B cell (primary cell): ENCODE data around the gene PLA2G6. TPM values are rescaled to one million over a fixed set of nuclear protein-coding genes. Genes with fewer than 3 reads are reported as not detected.

Experiments
- ATAC-seq: fragments of 200-7000 bp; cut with Tn5 transposase; one replicate; pipeline ENCODE4 v1.10.0; 2021; ENCODE audit warnings: low read depth, mild to moderate bottlenecking, moderate number of reproducible peaks, moderate library complexity
- CTCF ChIA-PET: fragments of 350-600 bp; sonication (Branson Sonifier 250); formaldehyde crosslinking; loops from one replicate; lab custom pipeline; 2021; ENCODE audit warnings: antibody characterized with exemption, inconsistent platforms; lab: Charles Lee
- POLR2A ChIA-PET: fragments of 350-600 bp; sonication (Branson Sonifier 250); formaldehyde crosslinking; loops from one replicate; lab custom pipeline; 2021; ENCODE audit warnings: antibody characterized with exemption; lab: Charles Lee
- DNase-seq: peaks from one replicate; pipeline ENCODE4 v3.0.0; 2013
- H2AFZ ChIP-seq: 2 replicates; pipeline ENCODE4 v1.6.1; 2012; ENCODE audit warnings: mild to moderate bottlenecking, low read depth, low read length; ENCODE audit not compliant: insufficient read depth, poor library complexity, severe bottlenecking
- H3K27ac ChIP-seq, 2 donors: 1 replicate in 1 of 2; 2 replicates in 1 of 2; pipeline ENCODE4 v1.5.1; 2012 to 2013; ENCODE audit warnings: low read length in 2 of 2, mild to moderate bottlenecking in 2 of 2, moderate library complexity in 1 of 2
- H3K27me3 ChIP-seq, 4 experiments: fragments of 200-600 bp in 1 of 4; sonication (generic) in 1 of 4; replicated peaks in 1 of 4; 1 replicate in 2 of 4; 2 replicates in 2 of 4; pipeline versions ENCODE4 v1.6.1 to v1.7.0; 2013 to 2016; ENCODE audit warnings: low read length in 3 of 4, mild to moderate bottlenecking in 2 of 4, mixed read lengths in 1 of 4, moderate library complexity in 1 of 4; ENCODE audit not compliant: insufficient read depth in 4 of 4, control insufficient read depth in 3 of 4; ENCODE audit errors: control extremely low read depth in 1 of 4
- H3K36me3 ChIP-seq, 2 experiments: replicated peaks in 1 of 2; 1 replicate in 1 of 2; 2 replicates in 1 of 2; pipeline versions ENCODE4 v1.6.1 to v1.7.1; 2013; ENCODE audit warnings: low read length in 1 of 2; ENCODE audit not compliant: insufficient read depth in 2 of 2, control insufficient read depth in 1 of 2; ENCODE audit errors: control extremely low read depth in 1 of 2, extremely low read depth in 1 of 2
- H3K4me1 ChIP-seq, 2 donors: fragments of 200-600 bp in 1 of 2; sonication (generic) in 1 of 2; 1 replicate in 1 of 2; 2 replicates in 1 of 2; pipeline versions ENCODE4 v1.5.1 to v1.6.1; 2013 to 2017; ENCODE audit warnings: low read length in 2 of 2; ENCODE audit not compliant: control insufficient read depth in 2 of 2, insufficient read depth in 2 of 2
- H3K4me2 ChIP-seq: replicated peaks from 2 replicates; pipeline ENCODE3; 2012; ENCODE audit warnings: mild to moderate bottlenecking, low read depth, low read length; ENCODE audit not compliant: poor library complexity, severe bottlenecking
- H3K4me3 ChIP-seq, 5 experiments: fragments of 200-600 bp in 1 of 5; sonication (generic) in 1 of 5; 1 replicate in 3 of 5; 2 replicates in 2 of 5; pipeline versions ENCODE4 v1.5.1 to v1.7.0; 2011 to 2016; ENCODE audit warnings: low read length in 4 of 5, mild to moderate bottlenecking in 4 of 5, low read depth in 2 of 5, control low read depth in 1 of 5, moderate library complexity in 1 of 5; ENCODE audit not compliant: insufficient read depth in 1 of 5; ENCODE audit errors: control extremely low read depth in 1 of 5, extremely low read depth in 1 of 5
- H3K79me2 ChIP-seq: fragments of 200-600 bp; sonication (generic); one replicate; pipeline ENCODE4 v1.6.0; 2016; ENCODE audit warnings: low read length; ENCODE audit not compliant: control insufficient read depth, insufficient read depth
- H3K9ac ChIP-seq: fragments of 200-600 bp; sonication (generic); 2 replicates; pipeline ENCODE4 v1.6.1; 2017; ENCODE audit warnings: mild to moderate bottlenecking, low read length, moderate library complexity
- H3K9me3 ChIP-seq, 3 donors: one replicate each; pipeline versions ENCODE4 v1.6.1 to v1.7.1; 2013; ENCODE audit warnings: low read length in 2 of 3; ENCODE audit not compliant: control insufficient read depth in 2 of 3, insufficient read depth in 1 of 3; ENCODE audit errors: control extremely low read depth in 1 of 3
- H4K20me1 ChIP-seq: 2 replicates; pipeline ENCODE4 v1.6.0; 2012; ENCODE audit warnings: mild to moderate bottlenecking, low read length; ENCODE audit not compliant: insufficient read depth, control insufficient read depth, poor library complexity, severe bottlenecking
- H3K27ac Mint-ChIP-seq: one replicate; pipeline ENCODE4 v1.8.0; 2021; ENCODE audit warnings: mixed read lengths
- H3K27me3 Mint-ChIP-seq: one replicate; pipeline ENCODE4 v1.8.0; 2021; ENCODE audit warnings: mixed read lengths
- H3K4me1 Mint-ChIP-seq: one replicate; pipeline ENCODE4 v1.8.0; 2021; ENCODE audit warnings: mixed read lengths
- H3K4me3 Mint-ChIP-seq: one replicate; pipeline ENCODE4 v1.8.0; 2021; ENCODE audit warnings: mixed read lengths
- H3K9me3 Mint-ChIP-seq: one replicate; pipeline ENCODE4 v1.8.0; 2022; ENCODE audit warnings: mixed read lengths; ENCODE audit not compliant: insufficient read depth
- CTCF ChIP-seq: fragments of 200-600 bp; IDR thresholded peaks from one replicate; pipeline ENCODE4 v1.8.0; 2022; ENCODE audit warnings: antibody characterized with exemption, mild to moderate bottlenecking
- EZH2 ChIP-seq: IDR thresholded peaks from 2 replicates; pipeline ENCODE4 v1.6.1; 2012; ENCODE audit warnings: borderline replicate concordance, low read depth, mild to moderate bottlenecking, moderate library complexity, low read length; ENCODE audit not compliant: insufficient read depth, poor library complexity, severe bottlenecking
- WGBS: methylation state at CpG from one replicate; pipeline ENCODE4 v1.1.5; 2013; ENCODE audit warnings: missing lambda C conversion rate; ENCODE audit not compliant: insufficient coverage; 5-methylcytosine and 5-hydroxymethylcytosine counted together
- intact Hi-C: fragments of 100-400 bp; cut with micrococcal nuclease; formaldehyde crosslinking; loops from one replicate; pipeline ENCODE4 v1.10.0; 2022
- polyA plus RNA-seq: library from polyadenylated mRNA; depleted of rRNA; stranded (reverse); fragments of >200 nt; gene quantifications from 2 replicates; pipeline ENCODE4 v1.2.3, GENCODE V29; 2012
- total RNA-seq, 2 donors: library from RNA; stranded (reverse); fragments of 120-200 nt in 1 of 2; gene quantifications; 1 replicate in 1 of 2; 2 replicates in 1 of 2; pipeline versions ENCODE4 v1.2.3 to v1.2.4, GENCODE V29; 2013 to 2022

The PLA2G6 gene
- total and polyA plus RNA-seq, 2 donors (not counting 1 experiment from before 2014, with no cell fraction given): 125 to 148 TPM

GRCh38 chr22:38202437-38203089 lies 20.9 kb upstream of the PLA2G6 start:
- Mint-ChIP-seq H3K27ac (peak overlapping the region; percentile 79), H3K9me3 (no peaks in the 10 kb centered on the region), H3K4me1 (peaks cover 44% of the 10 kb centered on the region), H3K4me3 (peak overlapping the region; percentile 90), H3K27me3 (no peaks in the 10 kb centered on the region)
- Histone ChIP-seq H3K4me1 (peaks cover 25 to 33% of the 10 kb centered on the region in 2 donors), H3K9ac (peak overlapping the region; percentile 83), H3K4me2 (peak overlapping the region; percentile 93), H3K4me3 (peak overlapping the region; percentile 49 to 78 (median 67)), H3K27me3 (no peaks in the 10 kb centered on the region), H2AFZ (peak overlapping the region; percentile 73), H3K36me3 (no peaks in the 10 kb centered on the region), H3K79me2 (no peaks in the 10 kb centered on the region), H4K20me1 (peaks cover 3% of the 10 kb centered on the region), H3K9me3 (no peaks in the 10 kb centered on the region), H3K27ac (peak overlapping the region in 1 of 2 donors; percentile 52)
- no peak for TF ChIP-seq EZH2
- TF ChIP-seq CTCF: no peak
- under 1% methylated on average over 73 of the region's 74 CpGs for WGBS
- ATAC-seq: peak; percentile 34
- ChIA-PET POLR2A (no interaction called here), CTCF (interaction anchor here (1.0 to 1.8 kb wide), 5 partner anchors 12 to 88 kb away, joined by 3 to 5 read pairs (median 3); partner anchors contain the start of gene PLA2G6)
- intact Hi-C loops: loop anchor here (1.0 to 5.0 kb wide), 5 partner anchors 12 to 115 kb away; partner anchors contain the start of genes BAIAP2L2, CSNK1E and TMEM184B
- DNase-seq: peak; percentile 75
